NT2/D1 (cell line): Measurements from ENCODE around the gene AMPH.

Experiments used
- SUZ12 ChIP-seq: IDR thresholded peaks from 2 replicates; pipeline ENCODE4 v1.6.1; 2011; ENCODE audit not compliant: insufficient read length, insufficient read depth; ENCODE audit errors: extremely low read depth
- YY1 ChIP-seq: IDR thresholded peaks from 2 replicates; pipeline ENCODE4 v1.6.1; 2011; ENCODE audit not compliant: insufficient read length, insufficient read depth

DNA sequence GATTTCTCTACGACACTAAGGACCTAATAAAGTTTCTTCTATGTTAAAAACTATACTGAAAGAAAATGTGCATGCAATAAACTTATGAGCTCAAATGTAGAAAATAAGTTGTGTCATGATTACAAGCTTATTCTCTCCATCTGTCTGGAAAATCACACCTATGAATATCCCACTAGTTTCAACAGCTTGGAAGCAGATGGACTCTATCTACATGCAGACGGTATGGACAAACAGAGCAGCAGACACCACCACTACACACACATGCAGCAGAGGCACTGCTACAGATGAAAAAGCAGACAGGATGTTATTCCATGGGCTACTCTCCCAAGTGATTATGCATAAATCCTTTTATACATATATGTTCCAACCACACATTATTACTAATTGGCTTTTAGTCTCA is 234.3 kb downstream of the AMPH start:
- no peak for TF ChIP-seq YY1
- TF ChIP-seq SUZ12: no peak
